HAP-1 (cell line): ENCODE results near the gene SORBS2.

Experiments
- DNase-seq, 2 experiments: peaks; one replicate each; pipeline ENCODE4 v3.0.0-alpha.2; 2016 to 2020; ENCODE audit warnings: low spot score in 2 of 2
- H3K27me3 ChIP-seq: fragments of 250-450 bp; sonication (Bioruptor Pico); 2 replicates; pipeline ENCODE4 v1.5.1; 2020; ENCODE audit warnings: low read depth, mild to moderate bottlenecking, moderate library complexity
- H3K36me3 ChIP-seq: fragments of 250-450 bp; sonication (Bioruptor Pico); replicated peaks from 2 replicates; pipeline ENCODE4 v1.5.1; 2020; ENCODE audit warnings: mild to moderate bottlenecking
- H3K4me1 ChIP-seq: fragments of 250-450 bp; sonication (Bioruptor Pico); 2 replicates; pipeline ENCODE4 v1.5.1; 2020; ENCODE audit warnings: mild to moderate bottlenecking
- H3K4me3 ChIP-seq: fragments of 250-450 bp; sonication (Bioruptor Pico); 2 replicates; pipeline ENCODE4 v1.5.1; 2020; ENCODE audit warnings: mild to moderate bottlenecking, moderate library complexity
- H3K9me3 ChIP-seq: fragments of 250-450 bp; sonication (Bioruptor Pico); 2 replicates; pipeline ENCODE4 v1.5.1; 2020; ENCODE audit warnings: mild to moderate bottlenecking, moderate library complexity
- in situ Hi-C: fragments of 300-500 bp; cut with MboI; formaldehyde crosslinking; loops from 3 replicates; pipeline ENCODE4 v1.14.3; 2020; ENCODE audit warnings: low sequenced_read_pairs, inconsistent platforms, mixed read lengths

SORBS2 gene

DNA sequence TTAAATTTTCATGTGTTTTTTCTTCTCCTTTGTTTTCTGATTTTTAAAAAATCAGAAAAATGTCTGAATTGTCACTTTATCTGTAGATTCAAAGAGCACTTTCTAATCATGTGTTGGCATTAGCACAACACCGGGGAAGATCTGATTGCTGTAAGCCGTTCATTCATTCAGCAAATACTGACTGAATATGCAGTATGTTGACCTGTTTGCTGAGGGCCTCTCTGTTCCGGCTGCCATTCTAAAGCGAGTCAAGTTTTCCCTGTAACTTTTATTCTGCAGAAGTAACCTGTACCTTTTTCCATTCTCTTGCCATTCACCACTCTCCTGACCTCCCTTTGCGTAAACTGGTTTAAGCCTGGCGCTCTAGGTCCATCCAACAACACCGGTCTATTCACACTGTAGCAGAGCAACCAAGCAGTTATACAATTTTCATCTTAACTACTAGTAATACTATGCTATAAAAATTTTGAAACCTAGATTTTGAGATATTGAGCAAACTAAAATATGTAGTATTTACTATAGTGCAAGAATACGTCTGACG, 6.7 kb downstream of the SORBS2 start:
- no peaks in the 10 kb centered on the region for H3K36me3 ChIP-seq
- in situ Hi-C loops = no loop called here

DNA sequence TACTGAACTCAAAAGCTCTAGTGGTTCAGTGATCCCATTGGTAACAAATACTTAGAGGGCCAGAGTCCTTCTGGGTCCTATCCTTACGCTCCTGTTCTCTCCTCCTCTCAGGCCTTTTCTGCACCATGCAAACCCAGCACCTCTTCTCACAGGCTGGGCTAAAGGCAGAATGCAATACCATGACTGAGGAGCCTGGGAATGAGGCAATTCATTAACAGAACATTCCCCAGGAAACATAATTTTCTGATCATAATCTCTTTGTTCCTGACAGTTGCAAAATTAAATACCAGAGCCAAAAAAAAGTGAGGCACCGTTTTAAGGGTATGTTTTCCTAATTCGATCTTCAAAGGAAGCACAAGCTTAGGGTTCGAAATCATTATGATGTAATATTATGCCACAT, 9.0 kb downstream of the SORBS2 start:
- DNase-seq = no peak
- H3K4me1 ChIP-seq = no peaks in the 10 kb centered on the region
- H3K27me3 ChIP-seq = no peaks in the 10 kb centered on the region
- in situ Hi-C loops = no loop called here
- H3K36me3 ChIP-seq = no peaks in the 10 kb centered on the region
- no peak overlapping the region for H3K4me3 ChIP-seq
- H3K9me3 ChIP-seq = no peaks in the 10 kb centered on the region

More for the DNA sequence above, 6.7 kb downstream of the SORBS2 start:
- H3K4me3 ChIP-seq = no peak overlapping the region
- H3K4me1 ChIP-seq = no peaks in the 10 kb centered on the region
- DNase-seq = no peak
- H3K9me3 ChIP-seq = no peaks in the 10 kb centered on the region
- H3K27me3 ChIP-seq = no peaks in the 10 kb centered on the region

DNA sequence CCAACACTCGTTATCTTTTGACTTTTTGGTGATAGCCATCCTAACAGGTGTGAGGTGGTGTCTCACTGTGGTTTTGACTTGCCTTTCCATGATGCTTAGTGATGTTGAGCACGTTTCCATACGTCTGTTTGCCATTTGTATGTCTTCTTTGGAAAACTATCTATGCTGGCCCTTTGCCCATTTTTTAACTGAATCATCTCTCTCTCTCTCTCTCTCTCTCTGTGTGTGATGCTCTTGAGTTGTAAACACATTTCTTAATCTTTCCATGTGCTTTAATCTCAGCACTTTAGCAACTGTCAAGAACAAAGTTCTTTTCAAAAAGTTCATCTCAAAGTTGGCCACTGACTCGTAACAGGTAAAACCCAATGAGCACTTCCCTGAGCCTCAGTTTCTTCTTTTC, 10.5 kb downstream of the SORBS2 start:
- H3K27me3 ChIP-seq = no peaks in the 10 kb centered on the region
- no peaks in the 10 kb centered on the region for H3K4me1 ChIP-seq
- no peak for DNase-seq
- no peaks in the 10 kb centered on the region for H3K9me3 ChIP-seq
- no peak overlapping the region for H3K4me3 ChIP-seq
- no peaks in the 10 kb centered on the region for H3K36me3 ChIP-seq
- in situ Hi-C loops = no loop called here

DNA sequence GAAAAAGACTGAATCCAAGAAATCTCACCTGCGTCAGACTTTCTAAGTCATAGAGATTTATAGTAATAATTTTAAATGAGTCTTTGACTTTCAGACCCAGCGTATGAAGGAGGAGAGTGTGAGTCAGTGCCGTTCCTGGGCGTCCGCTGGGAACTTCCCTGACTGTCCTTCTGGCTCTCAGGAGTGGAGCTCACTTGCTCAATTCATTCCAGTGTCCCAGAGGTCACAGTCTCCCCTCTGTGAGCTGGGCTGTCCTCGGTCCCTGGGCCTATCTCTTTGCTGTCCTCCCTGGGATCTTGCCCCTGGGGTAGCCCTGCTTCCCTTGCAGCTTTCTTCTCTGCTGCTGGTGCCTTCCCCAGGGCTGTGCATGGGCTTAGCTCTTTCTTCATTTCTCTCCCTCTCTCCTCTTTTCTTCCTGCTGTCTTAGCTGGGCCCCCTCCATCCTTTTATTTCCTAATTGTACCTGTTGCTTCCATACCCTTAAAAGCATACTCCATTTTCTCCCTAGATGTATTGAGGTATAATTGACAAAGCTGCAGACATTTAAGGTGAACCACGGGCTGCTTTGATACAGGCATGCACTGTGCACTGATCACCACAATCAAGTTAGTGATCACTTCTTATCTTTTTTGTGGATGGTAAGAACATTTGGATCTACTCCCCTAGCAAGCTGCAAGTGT, 11.6 kb downstream of the SORBS2 start:
- DNase-seq = no peak
- Histone ChIP-seq H3K36me3 (no peaks in the 10 kb centered on the region), H3K9me3 (no peaks in the 10 kb centered on the region), H3K4me1 (no peaks in the 10 kb centered on the region), H3K27me3 (no peaks in the 10 kb centered on the region), H3K4me3 (no peak overlapping the region)
- in situ Hi-C loops = no loop called here

DNA sequence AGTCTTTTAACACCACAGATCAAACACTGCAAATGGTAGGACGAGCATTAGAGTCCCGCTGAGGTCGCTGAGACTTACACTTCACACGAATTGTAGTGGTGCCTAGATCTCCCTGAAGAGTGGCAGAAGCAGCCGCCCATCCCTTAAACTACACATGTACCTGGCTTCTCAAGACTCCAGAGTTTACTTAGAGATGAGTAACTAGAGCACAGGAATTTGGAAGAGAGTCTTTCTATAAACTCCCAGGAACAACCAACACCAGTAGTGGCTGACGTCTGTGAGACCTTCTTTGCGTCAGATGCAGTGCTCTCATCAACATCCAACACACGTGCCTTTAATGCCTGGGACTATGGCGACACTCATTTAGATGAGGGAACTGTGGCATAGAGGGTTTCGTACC, 12.6 kb downstream of the SORBS2 start:
- no peak overlapping the region for H3K4me3 ChIP-seq

DNA sequence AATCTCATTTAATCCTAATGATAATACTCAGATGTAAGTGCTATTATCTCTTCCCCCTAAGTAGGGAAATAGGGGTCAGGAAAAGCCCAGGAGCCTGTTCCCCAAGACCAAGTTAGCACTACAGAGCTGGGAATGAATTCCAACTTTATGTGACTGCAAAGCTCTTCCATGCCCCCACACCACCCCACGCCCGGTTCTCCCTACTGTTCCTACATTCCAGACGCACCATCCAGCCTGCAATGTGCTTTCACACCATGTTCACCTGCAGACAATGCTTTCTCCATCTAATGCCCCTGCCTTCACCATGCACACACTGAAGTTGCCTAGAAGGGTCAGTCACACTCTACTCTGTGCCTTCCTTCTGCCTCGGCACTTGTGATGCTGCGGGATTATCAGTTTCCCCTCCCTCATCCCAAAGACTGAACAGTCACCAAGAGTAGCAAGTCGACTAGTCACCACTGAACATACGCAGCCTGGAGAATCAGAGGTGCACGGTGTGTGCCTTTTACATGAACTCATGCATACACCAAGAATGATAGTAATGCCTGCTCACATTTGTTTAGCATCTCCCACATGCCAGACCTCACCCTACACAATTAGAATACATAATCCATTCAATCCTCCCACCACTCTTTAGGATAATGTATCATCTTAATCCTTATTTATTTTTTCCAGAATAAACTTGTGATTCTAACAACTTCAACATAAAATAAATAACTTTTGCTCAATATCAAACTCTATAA, 14.2 kb downstream of the SORBS2 start:
- peaks cover 5% of the 10 kb centered on the region; the same call in 1 of the 2 replicates for H3K4me1 ChIP-seq
- H3K36me3 ChIP-seq = no peaks in the 10 kb centered on the region
- no peak overlapping the region for H3K4me3 ChIP-seq
- in situ Hi-C loops = no loop called here
- H3K9me3 ChIP-seq = no peaks in the 10 kb centered on the region
- no peak for DNase-seq
- H3K27me3 ChIP-seq = no peaks in the 10 kb centered on the region

More for the DNA sequence above, 12.6 kb downstream of the SORBS2 start:
- H3K36me3 ChIP-seq = no peaks in the 10 kb centered on the region
- no peaks in the 10 kb centered on the region for H3K27me3 ChIP-seq
- H3K4me1 ChIP-seq = no peaks in the 10 kb centered on the region
- DNase-seq = no peak
- in situ Hi-C loops = no loop called here
- no peaks in the 10 kb centered on the region for H3K9me3 ChIP-seq

DNA sequence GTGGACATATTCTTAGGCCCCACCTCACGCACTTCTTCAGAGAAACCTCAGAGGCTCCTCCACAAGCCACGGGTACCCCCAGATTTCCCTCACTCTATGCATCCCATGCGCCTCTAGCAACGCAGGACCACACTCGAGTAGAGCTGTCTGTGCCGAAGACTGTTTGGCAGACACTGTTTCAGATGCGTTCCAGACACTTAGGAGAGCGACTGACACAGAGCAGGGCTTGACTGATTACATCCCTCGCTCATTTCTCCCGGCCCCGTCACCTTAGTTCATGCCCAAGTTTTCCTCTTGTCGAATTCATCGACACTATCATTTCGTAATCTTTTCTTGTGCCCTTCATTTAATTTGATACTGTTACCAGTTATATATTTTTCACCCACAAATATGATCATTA, 15.0 kb downstream of the SORBS2 start:
- H3K36me3 ChIP-seq = no peaks in the 10 kb centered on the region
- DNase-seq = no peak
- in situ Hi-C loops = no loop called here

DNA sequence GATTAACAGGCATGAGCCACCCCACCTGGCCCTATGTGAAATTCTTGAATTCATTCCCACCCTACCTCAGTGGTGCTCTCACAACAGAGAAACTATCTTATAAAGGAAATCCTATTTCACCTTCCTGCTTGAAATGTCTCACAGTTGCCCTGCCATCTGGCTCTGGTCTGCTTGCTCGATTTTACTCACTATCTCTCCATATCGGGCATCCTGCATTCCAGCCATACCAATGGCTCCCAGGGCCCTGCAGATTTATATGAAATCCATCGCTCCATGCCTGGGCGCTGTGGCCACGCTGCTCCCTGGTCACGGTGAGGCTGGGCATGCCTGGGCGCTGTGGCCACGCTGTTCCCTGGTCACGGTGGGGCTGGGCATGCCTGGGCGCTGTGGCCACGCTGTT, 15.8 kb downstream of the SORBS2 start:
- H3K27me3 ChIP-seq = no peaks in the 10 kb centered on the region
- no peaks in the 10 kb centered on the region for H3K36me3 ChIP-seq
- peaks cover 11% of the 10 kb centered on the region for H3K4me1 ChIP-seq
- H3K4me3 ChIP-seq = no peak overlapping the region
- H3K9me3 ChIP-seq = no peaks in the 10 kb centered on the region
- DNase-seq = no peak
- in situ Hi-C loops = no loop called here

More for the DNA sequence above, 15.0 kb downstream of the SORBS2 start:
- Histone ChIP-seq H3K27me3 (no peaks in the 10 kb centered on the region), H3K9me3 (no peaks in the 10 kb centered on the region), H3K4me3 (no peak overlapping the region), H3K4me1 (peaks cover 11% of the 10 kb centered on the region)

DNA sequence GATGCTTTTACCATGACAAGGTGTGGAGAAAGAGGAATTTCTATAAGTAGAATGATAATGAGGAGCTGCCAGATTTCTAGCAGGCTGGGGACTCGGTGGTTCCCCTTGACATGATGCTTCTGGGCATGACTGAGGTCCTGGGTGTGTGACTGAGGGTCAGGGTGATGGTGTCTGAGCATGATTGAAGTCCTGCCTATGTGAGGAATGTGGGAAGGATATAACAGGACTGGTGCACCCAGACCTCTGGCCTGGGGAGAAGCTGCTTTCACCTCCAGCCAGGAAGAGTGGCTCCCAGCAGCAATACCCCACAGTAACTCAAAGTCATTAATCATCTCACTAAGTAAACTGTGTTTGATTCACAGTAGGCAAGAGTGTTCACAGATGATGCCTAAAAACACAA, 17.4 kb downstream of the SORBS2 start:
- Histone ChIP-seq H3K9me3 (no peaks in the 10 kb centered on the region), H3K4me1 (peaks cover 11% of the 10 kb centered on the region), H3K4me3 (no peak overlapping the region), H3K36me3 (no peaks in the 10 kb centered on the region), H3K27me3 (no peaks in the 10 kb centered on the region)
- in situ Hi-C loops = no loop called here
- DNase-seq = no peak

DNA sequence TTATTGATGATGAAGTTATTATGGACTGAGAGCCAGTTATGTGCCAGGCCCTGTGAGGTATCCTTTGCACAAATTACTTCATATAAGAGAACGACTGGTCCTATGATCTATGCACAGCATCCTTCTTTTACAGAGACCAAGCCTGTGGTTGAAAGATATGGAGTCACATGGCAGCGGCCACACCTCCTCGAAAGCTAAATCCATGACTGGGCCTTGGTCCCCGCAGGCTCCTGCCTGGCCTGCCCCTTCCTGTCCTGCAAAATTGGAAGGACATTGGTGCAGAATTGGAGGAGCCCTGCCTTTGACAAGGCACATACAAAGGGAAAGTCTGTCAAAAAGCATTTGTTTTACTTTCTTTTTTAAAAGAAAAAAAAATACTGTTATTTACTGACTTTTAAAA, 18.3 kb downstream of the SORBS2 start:
- Histone ChIP-seq H3K27me3 (no peaks in the 10 kb centered on the region), H3K4me3 (no peak overlapping the region), H3K9me3 (no peaks in the 10 kb centered on the region), H3K4me1 (peaks cover 11% of the 10 kb centered on the region), H3K36me3 (no peaks in the 10 kb centered on the region)
- in situ Hi-C loops = no loop called here
- DNase-seq = no peak

DNA sequence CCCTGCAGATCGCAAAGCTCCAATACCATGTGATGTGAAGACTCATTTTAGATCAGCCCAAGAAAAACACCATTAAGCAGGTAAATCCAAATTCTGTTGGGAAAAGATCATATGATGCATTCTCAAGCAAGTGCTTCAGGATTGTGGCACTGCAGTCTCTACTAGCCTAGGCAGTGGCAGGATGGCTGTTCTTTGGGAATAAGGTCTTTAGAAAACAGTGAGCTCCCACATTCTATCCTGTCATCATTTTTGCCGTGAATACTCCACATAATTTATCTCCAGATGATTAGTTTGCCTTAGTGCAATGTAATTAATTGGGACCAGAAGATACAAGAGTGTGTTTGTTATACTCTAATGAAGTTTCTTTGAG, 18.9 kb downstream of the SORBS2 start:
- no peak overlapping the region for H3K4me3 ChIP-seq
- in situ Hi-C loops = no loop called here
- no peaks in the 10 kb centered on the region for H3K36me3 ChIP-seq
- no peaks in the 10 kb centered on the region for H3K9me3 ChIP-seq
- peaks cover 11% of the 10 kb centered on the region for H3K4me1 ChIP-seq
- DNase-seq = no peak
- no peaks in the 10 kb centered on the region for H3K27me3 ChIP-seq

DNA sequence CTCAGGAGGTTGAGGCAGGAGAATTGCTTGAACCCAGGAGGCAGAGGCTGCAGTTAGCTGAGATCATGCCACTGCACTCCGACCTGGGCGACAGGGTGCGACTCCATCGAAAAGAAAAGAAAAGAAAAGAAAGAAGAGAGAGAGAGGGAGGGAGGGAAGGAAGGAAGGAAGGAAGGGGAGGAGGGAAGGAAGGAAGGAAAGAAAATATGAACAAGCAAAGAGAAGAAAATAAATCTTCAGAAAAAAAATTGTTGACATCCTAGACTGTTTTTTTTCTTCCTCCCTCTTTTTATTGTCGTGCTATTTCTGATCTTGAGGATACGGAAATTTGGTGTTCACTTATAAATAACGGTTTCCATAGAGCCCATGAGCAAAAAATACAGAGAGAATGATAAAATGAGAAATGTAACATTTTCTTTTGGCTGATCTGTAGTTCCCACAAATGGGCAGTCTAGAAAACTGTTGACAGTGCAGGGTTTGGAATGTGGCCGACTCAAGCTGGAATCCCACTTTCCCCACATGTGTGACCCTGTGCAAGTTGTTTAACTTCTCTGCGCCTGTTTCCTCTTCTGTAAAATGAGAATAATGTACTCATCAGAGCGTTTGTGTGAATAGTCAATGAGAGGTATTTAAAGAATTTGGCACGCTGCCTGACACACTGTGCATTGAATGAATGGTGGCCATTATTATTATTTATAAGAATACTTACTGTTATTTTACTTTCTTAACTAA, 19.4 kb downstream of the SORBS2 start:
- Histone ChIP-seq H3K27me3 (no peaks in the 10 kb centered on the region), H3K4me1 (peaks cover 11% of the 10 kb centered on the region), H3K36me3 (no peaks in the 10 kb centered on the region), H3K4me3 (no peak overlapping the region), H3K9me3 (no peaks in the 10 kb centered on the region)
- in situ Hi-C loops = no loop called here
- peak; percentile 59 to 78 for DNase-seq

DNA sequence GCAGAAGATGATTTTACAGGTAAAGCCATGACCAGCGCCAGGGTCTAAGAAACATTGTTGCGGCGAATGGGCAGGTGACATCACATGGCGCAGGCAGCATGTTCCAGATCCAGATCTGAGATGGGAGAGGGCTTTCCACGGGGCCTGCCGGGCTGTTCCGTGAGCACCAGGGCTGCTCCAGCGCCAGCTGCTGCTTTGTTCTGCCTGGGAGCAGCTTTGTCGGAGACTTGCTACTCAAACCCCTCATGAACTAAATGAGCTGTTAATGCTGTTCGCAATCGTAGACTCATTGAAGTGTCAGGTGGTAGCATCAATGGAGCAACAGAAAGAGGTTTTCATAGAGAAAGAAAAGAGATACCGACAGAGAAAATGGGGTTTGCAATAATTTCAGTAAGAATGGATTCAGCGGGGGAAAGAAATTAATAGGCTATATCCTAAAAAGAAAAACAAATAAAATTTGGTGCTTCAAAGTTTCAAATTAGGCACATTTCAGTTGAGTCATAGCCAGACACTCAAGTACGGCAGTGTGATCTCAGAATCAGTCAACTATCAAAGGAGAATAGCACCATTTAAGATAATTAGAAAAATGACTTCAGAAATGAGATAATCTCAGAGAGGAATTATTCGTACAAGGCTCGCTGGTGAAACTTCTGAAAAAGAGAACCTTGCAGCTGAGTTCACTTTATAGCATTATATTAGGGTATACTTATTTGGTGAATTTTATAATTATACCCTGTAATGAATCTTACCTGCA, 23.9 kb downstream of the SORBS2 start:
- in situ Hi-C loops = no loop called here
- Histone ChIP-seq H3K4me3 (no peak overlapping the region), H3K36me3 (no peaks in the 10 kb centered on the region), H3K9me3 (no peaks in the 10 kb centered on the region), H3K27me3 (no peaks in the 10 kb centered on the region), H3K4me1 (peaks cover 10% of the 10 kb centered on the region)
- no peak for DNase-seq
